Subcutaneous adipose tissue (tissue), 4 donors: ENCODE results near the gene INTS13. TPM values are rescaled to one million over a fixed set of nuclear protein-coding genes. Genes with fewer than 3 reads are reported as not detected.

Experiments used
- CTCF ChIP-seq: fragments of 450-650 bp; IDR thresholded peaks from one replicate; pipeline ENCODE4 v1.5.1; 2016; ENCODE audit warnings: low read depth, mild to moderate bottlenecking, control low read depth, antibody characterized with exemption, moderate library complexity
- total RNA-seq, 4 donors: library from RNA; depleted of rRNA; stranded (reverse); fragments of >200 nt; gene quantifications; one replicate each; pipeline ENCODE4 v1.1.0, GENCODE V29; 2016

The INTS13 gene
- total RNA-seq, 4 donors from 2014 or later: 12.6 to 40.3 (median 20.8) TPM

GRCh38 chr12:26868447-26869103, 69.2 kb downstream of the INTS13 start:
- no peak for TF ChIP-seq CTCF

- TF ChIP-seq CTCF: no peak
Measured at GRCh38 chr12:26867080-26867479, 70.7 kb downstream of the INTS13 start.

- no peak for TF ChIP-seq CTCF
Measured at GRCh38 chr12:26863515-26863914, 74.3 kb downstream of the INTS13 start.

- no peak for TF ChIP-seq CTCF
Measured at GRCh38 chr12:26861690-26862089, 76.1 kb downstream of the INTS13 start.

GRCh38 chr12:26857465-26858176, 80.2 kb downstream of the INTS13 start:
- TF ChIP-seq CTCF: no peak

- TF ChIP-seq CTCF: no peak
Measured at GRCh38 chr12:26855337-26855736, 82.4 kb downstream of the INTS13 start.

Other genes starting within 250 kb of the INTS13 start
- 10 to 100 TPM; 34.1 to 53.0 (median 41.0) TPM for gene ITPR2, start 104.8 kb downstream of the INTS13 start, total RNA-seq
- 100 to 1,000 TPM in 1 of 4 donors, 10 to 100 TPM in 3; 61.2 to 110 (median 82.6) TPM for gene FGFR1OP2, start 489 bp upstream of the INTS13 start, total RNA-seq
- gene TM7SF3, start 76.4 kb upstream of the INTS13 start, total RNA-seq: 10 to 100 TPM; 36.8 to 49.5 (median 44.1) TPM
- 10 to 100 TPM; 30.0 to 54.1 (median 38.4) TPM for gene MED21, start 84.6 kb upstream of the INTS13 start, total RNA-seq
- gene C12orf71, start 144.6 kb upstream of the INTS13 start, total RNA-seq: not detected